Ovary (tissue), 9 donors: ENCODE data around the gene PTPA. TPM values are rescaled to one million over a fixed set of nuclear protein-coding genes. Genes with fewer than 3 reads are reported as not detected.
A peak's percentile ranks its signal among the peaks of the same experiment; 100 is the strongest.
"Not testable (repeated sequence)": the region's sequence is repeated elsewhere in the genome, so short reads cannot be mapped to it uniquely, and the experiment has no call there.

Experiments used
- DNase-seq, 5 donors: peaks; one replicate each; pipeline ENCODE4 v3.0.0-alpha.2; 2019 to 2020
- H3K27ac ChIP-seq, 2 donors: fragments of 200-600 bp; one replicate each; pipeline versions ENCODE4 v1.5.1 to v1.8.0; 2019 to 2022
- H3K27me3 ChIP-seq: fragments of 200-600 bp; one replicate; pipeline ENCODE4 v1.8.0; 2022
- H3K36me3 ChIP-seq: fragments of 200-600 bp; sonication (generic); one replicate; pipeline ENCODE4 v1.5.1; 2019
- H3K4me1 ChIP-seq: one replicate; pipeline ENCODE4 v1.8.1; 2013; ENCODE audit warnings: mild to moderate bottlenecking, moderate library complexity; ENCODE audit not compliant: insufficient read depth
- H3K4me3 ChIP-seq: fragments of 200-600 bp; sonication (generic); one replicate; pipeline ENCODE4 v1.5.1; 2017
- H3K9me3 ChIP-seq, 2 donors: fragments of 200-600 bp in 1 of 2; sonication (generic) in 1 of 2; one replicate each; pipeline versions ENCODE4 v1.5.1 to v1.8.1; 2013 to 2019; ENCODE audit warnings: mild to moderate bottlenecking in 1 of 2, moderate library complexity in 1 of 2
- CTCF ChIP-seq, 3 donors: fragments of 450-650 bp in 2 of 3; fragments of 200-600 bp in 1 of 3; IDR thresholded peaks; one replicate each; pipeline versions ENCODE4 v1.5.1 to v1.8.0; 2016 to 2022; ENCODE audit warnings: antibody characterized with exemption in 3 of 3, mild to moderate bottlenecking in 1 of 3
- EP300 ChIP-seq: sonication (generic); formaldehyde crosslinking; IDR thresholded peaks from one replicate; pipeline ENCODE4 v1.6.1; 2017; ENCODE audit warnings: antibody characterized with exemption
- POLR2A ChIP-seq: fragments of 450-650 bp; IDR thresholded peaks from one replicate; pipeline ENCODE4 v1.6.1; 2017; ENCODE audit warnings: antibody characterized with exemption, mild to moderate bottlenecking, moderate library complexity
- WGBS, 3 donors: extraction: QIAGEN DNeasy Blood & Tissue Kit in 1 of 3; methylation state at CpG; one replicate each; pipeline versions ENCODE4 v1.1.5 to v1.1.7; 2013 to 2017; 5-methylcytosine and 5-hydroxymethylcytosine counted together
- intact Hi-C, 4 donors: fragments of 100-400 bp; cut with DNase I; formaldehyde crosslinking; loops; one replicate each; pipeline versions ENCODE4 v1.11.0 to v1.15.1; 2022 to 2023
- polyA plus RNA-seq, 2 donors: library from polyadenylated mRNA; stranded (reverse); fragments of 200-250 nt in 1 of 2; fragments of 350-450 nt in 1 of 2; fragmentation: Illumina TruSeq in 1 of 2; extraction: RNeasy Lipid Tissue Mini Kit (QIAGEN cat#74804) in 1 of 2; gene quantifications; one replicate each; pipeline ENCODE4 v1.2.3, GENCODE V29; 2013 to 2014
- total RNA-seq, 7 donors: library from RNA; depleted of rRNA in 2 of 7; stranded (reverse); fragments of >200 nt in 2 of 7; fragmentation: NEBNext Ultra II Directional in 3 of 7; extraction: Animal tissue kit (Norgen Biotek cat#: 25700) in 3 of 7; gene quantifications; one replicate each; pipeline versions ENCODE4 v1.1.0 to v1.2.4, GENCODE V29; 2016 to 2023
- donor health status: DM: no; HTN: no; CAD: no; lungs with moderate emphysema.
- donor health status: DM: no; HTN: no; CAD: no.
- donor health status: Bipolar disorder and iron deficiency.
- donor health status: DM: yes; HTN: yes; CAD: no.
- donor health status: DM: no; HTN: no; CAD: no.
- donor health status: DM: yes; HTN: yes; CAD: no.

Gene PTPA
- total and polyA plus RNA-seq, 9 donors: 32.1 to 107 (median 89.2) TPM

- no peaks in the 10 kb centered on the region for H3K4me1 ChIP-seq
- H3K36me3 ChIP-seq: no peaks in the 10 kb centered on the region
- TF ChIP-seq EP300 (no peak), POLR2A (no peak), CTCF (IDR thresholded peaks at IDR 0.05) (no peak)
- intact Hi-C loops: no loop called here
- no peak overlapping the region for H3K4me3 ChIP-seq
- H3K27ac ChIP-seq: no peak overlapping the region
- no peak for DNase-seq
- H3K9me3 ChIP-seq: no peaks in the 10 kb centered on the region
- WGBS, 3 donors: 80 to 91% (median 83%) methylated on average over 1 of the region's 1 CpG
- no peaks in the 10 kb centered on the region for H3K27me3 ChIP-seq
Measured at GRCh38 chr9:129187042-129187441, 75.8 kb downstream of the PTPA start.

GRCh38 chr9:129189971-129190370, 78.8 kb downstream of the PTPA start:
- H3K9me3 ChIP-seq, H3K27me3 ChIP-seq, H3K27ac ChIP-seq, H3K4me1 ChIP-seq, DNase-seq, intact Hi-C loops, H3K4me3 ChIP-seq, H3K36me3 ChIP-seq: not testable (repeated sequence)
- 94 to 96% (median 96%) methylated on average over 8 of the region's 8 CpGs for WGBS, 3 donors

GRCh38 chr9:129191234-129191633, 80.0 kb downstream of the PTPA start:
- no peaks in the 10 kb centered on the region for H3K27me3 ChIP-seq
- TF ChIP-seq POLR2A (no peak), CTCF (IDR thresholded peaks at IDR 0.05) (no peak), EP300 (no peak)
- no peak overlapping the region for H3K27ac ChIP-seq
- no peak overlapping the region for H3K4me3 ChIP-seq
- no peaks in the 10 kb centered on the region for H3K4me1 ChIP-seq
- 94 to 96% (median 94%) methylated on average over 7 of the region's 7 CpGs for WGBS, 3 donors
- intact Hi-C loops: no loop called here
- no peaks in the 10 kb centered on the region for H3K36me3 ChIP-seq
- no peaks in the 10 kb centered on the region for H3K9me3 ChIP-seq
- no peak for DNase-seq

DNA sequence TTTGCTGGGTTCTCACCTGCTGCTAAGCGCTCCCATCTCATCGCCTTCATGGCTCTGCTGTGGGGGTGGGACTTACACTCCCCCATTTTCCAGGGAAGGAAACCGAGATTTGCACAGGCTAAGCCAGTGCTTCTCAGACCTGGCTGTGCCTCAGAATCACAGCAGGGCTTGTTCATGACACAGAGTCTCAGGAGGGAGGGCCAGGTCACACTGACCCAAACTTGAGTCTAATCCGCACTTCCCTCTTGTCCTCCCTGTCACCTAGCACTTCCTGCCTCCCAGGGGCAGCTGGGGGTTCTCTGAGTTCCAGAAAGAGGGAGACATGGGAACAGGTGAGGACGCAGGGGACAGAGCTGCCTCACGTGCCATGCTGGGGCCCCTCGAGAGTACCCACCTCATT, 82.4 kb downstream of the PTPA start:
- 64 to 74% (median 68%) methylated on average over 7 of the region's 7 CpGs for WGBS, 3 donors
- no peaks in the 10 kb centered on the region for H3K9me3 ChIP-seq
- TF ChIP-seq CTCF (IDR thresholded peaks at IDR 0.05): no peak
- no peak for TF ChIP-seq EP300
- no peak for TF ChIP-seq POLR2A
- H3K4me1 ChIP-seq: peaks cover 7% of the 10 kb centered on the region
- no peaks in the 10 kb centered on the region for H3K27me3 ChIP-seq
- H3K4me3 ChIP-seq: no peak overlapping the region
- intact Hi-C loops: no loop called here
- H3K27ac ChIP-seq: no peak overlapping the region
- H3K36me3 ChIP-seq: no peaks in the 10 kb centered on the region
- DNase-seq: peak in 1 of 5 donors; percentile 19

- Histone ChIP-seq H3K36me3 (no peaks in the 10 kb centered on the region), H3K27me3 (no peaks in the 10 kb centered on the region), H3K4me1 (peaks cover 10% of the 10 kb centered on the region), H3K27ac (no peak overlapping the region), H3K9me3 (no peaks in the 10 kb centered on the region), H3K4me3 (no peak overlapping the region)
- no peak for DNase-seq
- WGBS, 3 donors: 82 to 96% (median 88%) methylated on average over 3 of the region's 3 CpGs
- intact Hi-C loops: no loop called here
- TF ChIP-seq EP300 (no peak), CTCF (IDR thresholded peaks at IDR 0.05) (no peak), POLR2A (no peak)
Measured at GRCh38 chr9:129194221-129194620, 83.0 kb downstream of the PTPA start.
